Adrenal gland (tissue), 12 donors: ENCODE results near the gene PHB1. TPM values are rescaled to one million over a fixed set of nuclear protein-coding genes. Genes with fewer than 3 reads are reported as not detected.

Experiments
- DNase-seq, 7 donors: peaks; one replicate each; pipeline ENCODE4 v3.0.0-alpha.2; 2019 to 2020
- H3K27ac ChIP-seq, 5 donors: fragments of 200-600 bp; sonication (generic) in 4 of 5; 1 replicate in 3 of 5; 2 replicates in 2 of 5; pipeline versions ENCODE4 v1.5.1 to v1.8.0; 2016 to 2020; ENCODE audit warnings: mild to moderate bottlenecking in 1 of 5
- H3K27me3 ChIP-seq: fragments of 200-600 bp; 2 replicates; pipeline ENCODE4 v1.8.0; 2021
- H3K36me3 ChIP-seq, 2 donors: fragments of 200-600 bp; replicated peaks in 1 of 2; 1 replicate in 1 of 2; 2 replicates in 1 of 2; pipeline versions ENCODE4 v1.5.1 to v1.8.0; 2018 to 2022
- H3K4me1 ChIP-seq, 2 donors: fragments of 200-600 bp; replicated peaks in 1 of 2; 1 replicate in 1 of 2; 2 replicates in 1 of 2; pipeline versions ENCODE4 v1.5.1 to v1.8.0; 2018 to 2021
- H3K4me3 ChIP-seq, 4 donors: fragments of 200-600 bp; sonication (generic) in 3 of 4; one replicate each; pipeline ENCODE4 v1.5.1; 2016 to 2018
- H3K9me3 ChIP-seq, 3 donors: fragments of 200-600 bp; sonication (generic) in 1 of 3; replicated peaks in 1 of 3; 1 replicate in 2 of 3; 2 replicates in 1 of 3; pipeline versions ENCODE4 v1.5.1 to v1.8.0; 2016 to 2021
- POLR2A ChIP-seq, 2 donors: fragments of 450-650 bp; IDR thresholded peaks; one replicate each; pipeline ENCODE4 v1.6.1; 2017; ENCODE audit warnings: antibody characterized with exemption in 2 of 2, mild to moderate bottlenecking in 2 of 2, moderate library complexity in 1 of 2
- WGBS, 4 donors: extraction: QIAGEN DNeasy Blood & Tissue Kit in 2 of 4; methylation state at CpG; one replicate each; pipeline versions ENCODE4 v1.1.5 to v1.1.7; 2013 to 2017; 5-methylcytosine and 5-hydroxymethylcytosine counted together
- intact Hi-C, 2 donors: fragments of 100-400 bp; cut with DNase I; formaldehyde crosslinking; loops; one replicate each; pipeline versions ENCODE4 v1.14.1 to v1.15.0; 2022 to 2023
- polyA plus RNA-seq, 3 donors: library from polyadenylated mRNA; stranded (reverse); fragments of 200-250 nt in 2 of 3; fragments of 350-450 nt in 1 of 3; fragmentation: Illumina TruSeq in 1 of 3; extraction: RNeasy Lipid Tissue Mini Kit (QIAGEN cat#74804) in 1 of 3; gene quantifications; one replicate each; pipeline ENCODE4 v1.2.3, GENCODE V29; 2013 to 2014
- total RNA-seq, 9 donors: library from RNA; depleted of rRNA in 4 of 9; stranded (reverse); fragments of >200 nt in 4 of 9; fragments of 120-200 nt in 1 of 9; fragmentation: NEBNext Ultra II Directional in 1 of 9; extraction: Animal tissue kit (Norgen Biotek cat#: 25700) in 1 of 9; gene quantifications; one replicate each; pipeline versions ENCODE4 v1.1.0 to v1.2.4, GENCODE V29; 2013 to 2023
- TF ChIP-seq, protein P1 (sequence below), 6 experiments: fragments of 450-650 bp in 4 of 6; fragments of 200-600 bp in 2 of 6; sonication (generic) in 1 of 6; IDR thresholded peaks; 1 replicate in 5 of 6; 2 replicates in 1 of 6; pipeline versions ENCODE4 v1.5.1 to v1.8.0; 2016 to 2021; ENCODE audit warnings: antibody characterized with exemption in 6 of 6, mild to moderate bottlenecking in 2 of 6, moderate library complexity in 1 of 6
- donor health status: healthy with polysubstance abuse.
- donor health status: Bipolar disorder and iron deficiency.
- donor health status: DM: yes; HTN: yes; CAD: no.
- donor health status: DM: no; HTN: no; CAD: no.
- donor health status: DM: no; HTN: no; CAD: no.
- donor health status: DM: yes; HTN: yes; CAD: no.

The PHB1 gene
- total and polyA plus RNA-seq, 12 donors, result 66.4 to 222 (median 123) TPM

DNA sequence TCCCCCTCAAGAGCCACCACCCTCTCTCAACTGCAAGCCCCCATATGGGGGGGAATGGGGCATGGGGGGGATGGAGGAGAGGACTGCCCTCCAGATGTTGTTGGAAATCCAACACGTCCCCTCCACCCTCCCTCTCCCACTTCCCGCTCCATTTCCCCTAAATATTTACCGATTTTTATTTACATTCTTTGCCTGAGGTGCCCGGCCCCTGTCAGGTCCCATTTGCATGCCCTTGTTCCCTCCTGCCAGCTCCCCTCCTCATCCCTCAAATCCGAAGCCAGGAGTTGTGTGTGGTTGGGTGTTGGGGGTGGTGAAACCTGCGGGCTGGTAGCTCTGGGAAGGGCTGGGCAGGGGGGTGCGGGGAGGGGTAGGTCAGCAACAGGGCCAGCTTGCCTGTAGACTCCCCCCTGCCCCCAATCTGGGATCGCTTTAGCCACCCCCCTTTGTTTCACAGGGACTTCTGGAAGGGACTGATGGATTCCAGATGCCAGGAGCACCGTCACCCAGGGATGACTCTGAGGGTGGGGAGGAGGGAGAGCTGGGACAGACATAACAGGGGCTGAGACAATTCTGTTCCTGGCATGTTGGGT lies 40.7 kb upstream of the PHB1 start:
- H3K27me3 ChIP-seq, result peaks cover 10% of the 10 kb centered on the region
- no peak for TF ChIP-seq POLR2A (IDR thresholded peaks at IDR 0.05)
- TF ChIP-seq, protein P1, sequence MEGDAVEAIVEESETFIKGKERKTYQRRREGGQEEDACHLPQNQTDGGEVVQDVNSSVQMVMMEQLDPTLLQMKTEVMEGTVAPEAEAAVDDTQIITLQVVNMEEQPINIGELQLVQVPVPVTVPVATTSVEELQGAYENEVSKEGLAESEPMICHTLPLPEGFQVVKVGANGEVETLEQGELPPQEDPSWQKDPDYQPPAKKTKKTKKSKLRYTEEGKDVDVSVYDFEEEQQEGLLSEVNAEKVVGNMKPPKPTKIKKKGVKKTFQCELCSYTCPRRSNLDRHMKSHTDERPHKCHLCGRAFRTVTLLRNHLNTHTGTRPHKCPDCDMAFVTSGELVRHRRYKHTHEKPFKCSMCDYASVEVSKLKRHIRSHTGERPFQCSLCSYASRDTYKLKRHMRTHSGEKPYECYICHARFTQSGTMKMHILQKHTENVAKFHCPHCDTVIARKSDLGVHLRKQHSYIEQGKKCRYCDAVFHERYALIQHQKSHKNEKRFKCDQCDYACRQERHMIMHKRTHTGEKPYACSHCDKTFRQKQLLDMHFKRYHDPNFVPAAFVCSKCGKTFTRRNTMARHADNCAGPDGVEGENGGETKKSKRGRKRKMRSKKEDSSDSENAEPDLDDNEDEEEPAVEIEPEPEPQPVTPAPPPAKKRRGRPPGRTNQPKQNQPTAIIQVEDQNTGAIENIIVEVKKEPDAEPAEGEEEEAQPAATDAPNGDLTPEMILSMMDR (IDR thresholded peaks at IDR 0.05), result no peak
- intact Hi-C loops, result no loop called here
- H3K4me3 ChIP-seq, result no peak overlapping the region
- H3K9me3 ChIP-seq, result no peaks in the 10 kb centered on the region
- H3K4me1 ChIP-seq, result no peaks in the 10 kb centered on the region
- 57 to 69% (median 64%) methylated on average over 8 to 9 of the region's 9 CpGs for WGBS, 4 donors
- H3K27ac ChIP-seq, result no peak overlapping the region
- H3K36me3 ChIP-seq, result no peaks in the 10 kb centered on the region
- DNase-seq, result no peak

DNA sequence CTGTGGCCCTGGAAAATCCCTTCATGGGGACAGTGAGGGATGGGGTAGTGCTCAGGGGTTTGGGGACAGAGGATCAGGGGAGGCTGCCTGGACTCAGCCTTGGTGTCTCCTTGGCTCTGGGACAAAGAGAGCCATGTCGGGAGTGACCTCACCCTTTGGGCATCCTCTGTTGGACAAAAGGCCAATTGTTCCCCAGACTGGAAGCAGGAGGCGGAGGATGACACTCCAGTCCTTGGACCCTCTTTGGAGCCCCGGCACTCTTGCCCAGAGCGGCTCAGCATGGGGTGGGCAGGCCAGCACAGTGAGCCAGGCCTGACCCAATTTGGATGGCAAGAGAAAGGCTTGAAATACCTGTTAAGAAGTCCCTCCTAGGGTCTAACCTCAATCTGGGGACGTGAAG lies 39.4 kb upstream of the PHB1 start:
- Histone ChIP-seq H3K4me1 (no peaks in the 10 kb centered on the region), H3K27ac (no peak overlapping the region), H3K4me3 (no peak overlapping the region), H3K27me3 (peaks cover 10% of the 10 kb centered on the region), H3K9me3 (no peaks in the 10 kb centered on the region), H3K36me3 (no peaks in the 10 kb centered on the region)
- TF ChIP-seq, protein P1 (IDR thresholded peaks at IDR 0.05), result no peak
- no peak for TF ChIP-seq POLR2A (IDR thresholded peaks at IDR 0.05)
- DNase-seq, result no peak
- intact Hi-C loops, result no loop called here
- WGBS, 4 donors, result 66 to 78% (median 72%) methylated on average over 5 of the region's 5 CpGs

DNA sequence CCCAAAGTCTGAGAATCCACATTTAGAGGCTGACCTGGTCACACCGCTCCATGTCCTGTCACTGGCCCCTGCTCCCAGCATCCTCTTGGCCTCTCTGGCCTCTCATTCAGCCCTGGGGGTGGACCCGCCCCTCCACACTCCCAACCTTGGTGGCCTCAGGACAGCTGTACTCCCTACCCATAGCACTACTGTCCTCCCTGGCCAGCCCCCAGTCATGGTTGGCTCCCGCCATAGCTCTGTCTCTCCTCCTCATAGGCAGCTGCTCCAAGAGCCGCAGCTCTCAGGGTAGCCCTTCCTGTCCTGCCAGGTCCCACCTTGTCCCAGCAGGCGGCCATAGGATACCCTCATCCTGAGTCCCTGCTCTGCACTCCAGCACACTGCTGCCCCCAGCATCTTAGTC lies 38.0 kb upstream of the PHB1 start:
- Histone ChIP-seq H3K36me3 (no peaks in the 10 kb centered on the region), H3K9me3 (no peaks in the 10 kb centered on the region), H3K27ac (no peak overlapping the region), H3K4me3 (no peak overlapping the region), H3K27me3 (peaks cover 7% of the 10 kb centered on the region), H3K4me1 (no peaks in the 10 kb centered on the region)
- no peak for TF ChIP-seq POLR2A (IDR thresholded peaks at IDR 0.05)
- TF ChIP-seq, protein P1 (IDR thresholded peaks at IDR 0.05), result no peak
- WGBS, 4 donors, result 81 to 94% (median 87%) methylated on average over 5 of the region's 5 CpGs
- no peak for DNase-seq
- intact Hi-C loops, result no loop called here

DNA sequence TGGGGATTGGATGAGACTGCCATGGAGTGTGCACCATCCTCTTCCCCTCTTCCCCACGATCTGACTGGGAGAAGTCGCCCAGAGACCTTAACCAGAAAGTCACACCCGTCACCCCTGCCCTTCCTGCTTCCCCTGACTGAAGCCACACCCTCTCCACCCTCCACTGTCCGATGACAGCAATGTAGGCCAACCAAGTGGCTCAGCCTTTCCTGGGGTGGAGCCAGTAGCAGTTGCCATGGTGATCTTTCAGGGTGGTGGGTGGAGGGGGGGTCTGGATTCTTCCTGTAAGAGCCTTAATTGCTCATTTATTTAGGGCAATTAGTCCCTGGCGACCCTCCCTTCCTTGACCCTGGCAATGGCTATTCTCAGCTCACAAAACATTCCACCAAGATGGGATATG lies 37.5 kb upstream of the PHB1 start:
- no peak for TF ChIP-seq POLR2A (IDR thresholded peaks at IDR 0.05)
- TF ChIP-seq, protein P1 (IDR thresholded peaks at IDR 0.05), result no peak

More for the DNA sequence above, 37.5 kb upstream of the PHB1 start:
- no peak for DNase-seq
- H3K36me3 ChIP-seq, result no peaks in the 10 kb centered on the region
- H3K27me3 ChIP-seq, result peaks cover 5% of the 10 kb centered on the region
- H3K4me1 ChIP-seq, result no peaks in the 10 kb centered on the region
- intact Hi-C loops, result no loop called here
- 39 to 50% (median 47%) methylated on average over 1 to 5 of the region's 5 CpGs for WGBS, 4 donors
- H3K4me3 ChIP-seq, result no peak overlapping the region
- no peaks in the 10 kb centered on the region for H3K9me3 ChIP-seq
- H3K27ac ChIP-seq, result no peak overlapping the region
